ENCODE data around the gene PNKP. TPM values are rescaled to one million over a fixed set of nuclear protein-coding genes. Genes with fewer than 3 reads are reported as not detected.

The PNKP gene
- total RNA-seq, 1 donor = 42.3 TPM

- TF ChIP-seq, protein P1, sequence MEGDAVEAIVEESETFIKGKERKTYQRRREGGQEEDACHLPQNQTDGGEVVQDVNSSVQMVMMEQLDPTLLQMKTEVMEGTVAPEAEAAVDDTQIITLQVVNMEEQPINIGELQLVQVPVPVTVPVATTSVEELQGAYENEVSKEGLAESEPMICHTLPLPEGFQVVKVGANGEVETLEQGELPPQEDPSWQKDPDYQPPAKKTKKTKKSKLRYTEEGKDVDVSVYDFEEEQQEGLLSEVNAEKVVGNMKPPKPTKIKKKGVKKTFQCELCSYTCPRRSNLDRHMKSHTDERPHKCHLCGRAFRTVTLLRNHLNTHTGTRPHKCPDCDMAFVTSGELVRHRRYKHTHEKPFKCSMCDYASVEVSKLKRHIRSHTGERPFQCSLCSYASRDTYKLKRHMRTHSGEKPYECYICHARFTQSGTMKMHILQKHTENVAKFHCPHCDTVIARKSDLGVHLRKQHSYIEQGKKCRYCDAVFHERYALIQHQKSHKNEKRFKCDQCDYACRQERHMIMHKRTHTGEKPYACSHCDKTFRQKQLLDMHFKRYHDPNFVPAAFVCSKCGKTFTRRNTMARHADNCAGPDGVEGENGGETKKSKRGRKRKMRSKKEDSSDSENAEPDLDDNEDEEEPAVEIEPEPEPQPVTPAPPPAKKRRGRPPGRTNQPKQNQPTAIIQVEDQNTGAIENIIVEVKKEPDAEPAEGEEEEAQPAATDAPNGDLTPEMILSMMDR (IDR thresholded peaks at IDR 0.05; ENCODE audit: insufficient read depth, low read length) = no peak
- H3K4me3 ChIP-seq (ENCODE audit: low read depth, low read length) = no peak overlapping the region
- DNase-seq (ENCODE audit: low read depth) = no peak
Measured at GRCh38 chr19:49884109-49884508, 16.7 kb upstream of the PNKP start.

DNA sequence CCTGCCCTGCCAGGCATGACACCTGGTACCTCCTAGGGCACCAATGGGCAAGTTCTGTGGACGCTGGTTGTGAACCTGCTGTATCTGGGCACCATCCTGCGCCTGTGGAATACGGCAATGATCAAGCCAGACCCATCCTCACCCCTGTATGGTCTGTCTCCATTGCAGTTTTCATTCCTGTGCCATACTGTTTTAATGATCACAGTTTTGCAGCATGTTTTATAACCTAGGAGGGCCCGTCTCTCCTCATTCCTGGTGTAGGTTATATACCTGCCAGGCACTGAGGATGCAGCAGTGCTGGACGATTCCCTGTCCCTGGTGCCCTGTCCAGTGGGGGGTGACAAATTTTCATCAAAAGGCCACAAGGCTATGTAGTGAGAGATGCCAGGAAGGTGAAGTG, 15.7 kb upstream of the PNKP start:
- no peak for DNase-seq (ENCODE audit: low read depth)
- no peak overlapping the region for H3K4me3 ChIP-seq (ENCODE audit: low read depth, low read length)
- TF ChIP-seq, protein P1 (IDR thresholded peaks at IDR 0.05; ENCODE audit: insufficient read depth, low read length) = no peak

GRCh38 chr19:49882643-49883042, 15.3 kb upstream of the PNKP start:
- TF ChIP-seq, protein P1 (IDR thresholded peaks at IDR 0.05; ENCODE audit: insufficient read depth, low read length) = no peak
- H3K4me3 ChIP-seq (ENCODE audit: low read depth, low read length) = no peak overlapping the region
- no peak for DNase-seq (ENCODE audit: low read depth)

DNA sequence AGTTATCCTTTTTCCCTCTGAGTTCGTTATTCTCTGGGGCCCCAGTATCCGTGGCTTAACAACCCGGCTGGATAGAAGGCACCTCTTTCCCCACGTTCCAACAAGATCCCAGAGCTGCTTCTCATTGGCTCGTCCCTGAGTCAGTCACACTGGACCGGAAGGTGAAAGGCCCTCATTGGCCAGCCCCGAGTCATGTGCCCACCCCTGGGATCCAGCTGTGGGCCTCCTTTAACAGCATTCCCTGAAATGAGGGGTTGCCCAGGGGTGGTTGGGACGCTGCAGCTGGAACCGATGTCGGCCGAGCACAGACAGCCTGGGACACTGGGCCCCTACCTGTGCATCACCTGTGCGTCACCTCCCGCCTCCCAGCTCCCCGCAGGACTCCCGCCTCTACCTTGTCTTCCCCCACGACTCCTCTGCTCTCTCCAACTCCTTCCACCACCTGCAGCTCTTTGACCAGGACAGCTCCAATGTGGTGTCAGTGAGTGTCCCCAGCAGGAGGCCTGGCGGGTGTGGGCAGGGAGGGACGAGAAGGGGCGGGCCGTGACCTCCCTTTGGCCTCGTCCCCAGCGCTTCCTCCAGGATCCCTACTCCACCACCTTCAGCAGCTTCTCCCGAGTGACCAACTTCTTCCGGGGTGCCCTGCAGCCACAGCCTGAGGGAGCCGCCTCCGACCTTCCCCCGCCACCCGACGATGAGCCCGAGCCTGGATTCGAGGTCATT, 14.5 kb upstream of the PNKP start:
- DNase-seq (ENCODE audit: low read depth) = no peak
- TF ChIP-seq, protein P1 (IDR thresholded peaks at IDR 0.05; ENCODE audit: insufficient read depth, low read length) = no peak

GRCh38 chr19:49881186-49881585, 13.8 kb upstream of the PNKP start:
- DNase-seq (ENCODE audit: low read depth) = no peak
- TF ChIP-seq, protein P1 (IDR thresholded peaks at IDR 0.05; ENCODE audit: insufficient read depth, low read length) = no peak
- no peak overlapping the region for H3K4me3 ChIP-seq (ENCODE audit: low read depth, low read length)

More for the DNA sequence above, 14.5 kb upstream of the PNKP start:
- H3K4me3 ChIP-seq (ENCODE audit: low read depth, low read length) = no peak overlapping the region

DNA sequence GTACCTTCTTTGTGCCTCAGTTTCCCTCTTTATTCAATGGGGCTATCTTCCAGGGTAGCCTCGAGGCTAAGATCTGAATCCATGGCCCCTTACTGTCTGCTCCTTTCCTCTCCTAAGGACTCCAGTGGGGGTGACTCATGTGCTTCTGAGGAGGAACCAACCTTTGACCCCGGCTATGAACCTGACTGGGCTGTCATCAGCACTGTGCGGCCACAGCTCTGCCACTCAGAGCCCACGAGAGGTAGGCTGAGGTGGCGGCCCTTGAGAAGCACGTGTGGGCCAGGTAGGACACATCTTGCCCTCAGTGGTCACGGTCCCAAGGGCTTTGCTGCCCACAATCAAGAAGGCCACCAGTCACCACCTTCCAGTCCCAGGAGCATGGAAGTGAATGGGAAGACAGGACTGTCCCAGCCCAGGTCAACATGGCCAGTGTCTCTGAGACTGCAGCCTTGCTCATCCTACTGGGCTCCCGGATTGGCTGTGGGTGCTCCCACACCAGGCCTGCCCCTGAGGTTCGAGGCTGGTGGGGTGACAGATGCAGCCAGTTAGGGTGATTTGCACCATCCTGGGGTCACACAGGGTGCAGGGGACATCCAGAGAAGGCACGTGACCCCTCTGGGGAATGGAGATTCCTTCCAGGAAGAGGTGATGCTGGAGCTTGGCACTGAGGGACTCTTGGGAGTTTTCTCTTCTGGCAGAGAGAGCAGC, 12.9 kb upstream of the PNKP start:
- H3K4me3 ChIP-seq (ENCODE audit: low read depth, low read length) = no peak overlapping the region
- TF ChIP-seq, protein P1 (IDR thresholded peaks at IDR 0.05; ENCODE audit: insufficient read depth, low read length) = no peak
- no peak for DNase-seq (ENCODE audit: low read depth)
